IPS DF 4.7 (cell line): ENCODE measurements around the gene B3GALNT2.
"Not testable (repeated sequence)": the region's sequence is repeated elsewhere in the genome, so short reads cannot be mapped to it uniquely, and the experiment has no call there.

Experiments used
- DNase-seq: peaks from one replicate; pipeline ENCODE4 v3.0.0-alpha.2; 2013; ENCODE audit warnings: low spot score; ENCODE audit errors: extremely low read depth

The B3GALNT2 gene

DNA sequence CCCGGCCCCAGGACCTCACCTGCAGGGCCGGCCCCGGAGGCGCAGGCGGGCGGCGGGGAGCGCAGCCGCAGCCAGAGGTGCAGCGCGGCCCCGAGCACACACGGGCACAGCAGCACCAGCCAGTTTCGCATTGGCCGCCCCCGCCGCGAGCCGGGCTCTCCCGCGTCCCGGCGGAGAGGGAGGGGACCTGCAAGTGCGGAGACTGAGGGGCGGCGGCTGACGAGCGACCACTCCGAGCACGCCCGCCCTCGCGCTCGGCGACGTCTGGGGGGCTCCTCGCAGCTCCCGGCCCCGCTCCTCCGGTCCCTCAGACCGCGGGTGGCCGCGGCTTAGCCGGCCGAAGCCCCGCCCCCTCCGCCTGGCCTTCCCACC is at the start of gene B3GALNT2:
TSS of gene B3GALNT2 (minus strand) at position 331 of the 372 bp plus-strand sequence. CDS start at position 131, 200 bp downstream.
- DNase-seq: no peak

DNA sequence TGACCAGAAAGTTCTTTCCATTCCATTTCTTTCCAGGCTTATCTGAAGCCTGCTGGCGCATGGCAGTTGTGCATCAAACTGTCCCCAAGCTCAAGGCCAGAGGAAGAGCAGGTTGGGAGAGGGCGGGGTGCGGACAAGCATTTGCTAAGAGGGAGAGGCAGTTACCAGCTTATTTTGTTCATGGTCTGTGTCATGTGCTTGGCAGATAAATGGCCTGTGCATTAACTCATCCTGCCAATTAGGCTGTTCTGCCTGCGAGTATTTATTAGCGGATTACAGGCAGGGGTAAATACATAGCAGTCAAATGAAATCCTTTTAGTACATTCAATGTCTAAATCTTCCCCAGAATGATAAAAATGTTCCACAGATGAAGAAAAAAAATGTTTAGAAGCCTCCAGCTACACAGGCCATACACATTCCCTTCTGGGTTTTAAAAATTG is 48.9 kb upstream of the B3GALNT2 start:
- DNase-seq: no peak

DNA sequence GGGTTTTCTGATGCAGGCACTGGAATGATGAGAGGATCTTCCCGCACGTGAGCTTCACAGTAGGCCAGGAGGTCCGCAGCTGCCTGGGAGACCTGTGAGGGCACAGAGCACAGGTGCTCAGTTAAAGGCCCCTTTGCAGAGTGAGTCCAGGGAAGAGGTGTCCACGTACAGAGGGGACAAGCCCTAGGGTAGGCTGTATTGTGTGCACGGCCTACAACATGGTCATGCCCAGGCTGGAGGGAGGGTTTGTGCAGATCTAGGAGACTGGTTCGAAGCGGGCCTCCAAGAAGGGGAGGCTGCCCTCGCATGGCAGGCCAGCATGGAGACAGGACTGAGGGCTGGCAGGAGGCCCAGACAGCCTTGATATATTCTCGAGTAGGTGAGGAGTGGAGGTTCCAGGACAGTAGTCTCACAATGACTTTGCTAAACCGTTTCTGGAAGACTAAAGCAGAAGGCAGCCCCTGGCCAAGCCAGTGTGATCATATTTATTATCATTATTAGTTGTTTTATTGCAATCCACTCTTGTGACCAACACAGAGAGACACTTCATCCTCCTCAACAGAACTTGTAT is 48.0 kb upstream of the B3GALNT2 start:
- DNase-seq: no peak

DNA sequence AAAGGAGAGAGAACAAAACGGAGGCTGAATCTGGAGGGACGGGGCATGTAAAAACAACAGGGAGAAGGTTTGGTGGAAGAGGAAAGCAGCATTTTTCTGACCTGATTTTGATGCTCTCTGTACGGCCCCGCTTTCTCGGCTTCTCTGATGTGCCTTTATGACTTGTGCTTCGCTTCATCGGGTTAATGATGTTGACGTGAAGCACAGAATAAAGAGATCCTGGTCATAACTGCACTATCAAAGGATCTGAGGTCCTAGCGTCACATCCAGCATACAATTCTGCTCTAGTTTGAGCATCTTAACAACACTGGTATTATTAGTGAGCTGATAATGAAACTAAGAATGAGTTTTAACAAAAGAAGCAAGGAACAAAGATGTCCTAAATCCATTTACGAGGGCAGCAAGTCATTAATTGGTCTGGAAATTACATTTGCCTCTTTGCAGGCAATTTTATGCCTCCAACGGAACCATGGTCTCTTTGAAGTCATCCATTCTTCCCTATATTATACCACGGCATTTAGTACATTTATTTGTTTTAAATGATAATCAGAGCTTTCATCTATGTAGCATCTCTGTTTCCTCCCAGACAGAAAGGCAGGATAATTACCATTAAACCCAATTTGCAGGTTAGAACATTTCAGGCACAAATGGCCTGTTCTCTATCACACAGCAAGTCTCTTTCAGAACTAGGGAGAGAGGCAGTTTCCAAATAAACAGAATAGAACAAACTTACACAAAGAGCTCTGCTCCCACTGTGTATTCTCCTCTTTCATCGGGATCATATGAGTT is 45.3 kb upstream of the B3GALNT2 start:
- no peak for DNase-seq

DNA sequence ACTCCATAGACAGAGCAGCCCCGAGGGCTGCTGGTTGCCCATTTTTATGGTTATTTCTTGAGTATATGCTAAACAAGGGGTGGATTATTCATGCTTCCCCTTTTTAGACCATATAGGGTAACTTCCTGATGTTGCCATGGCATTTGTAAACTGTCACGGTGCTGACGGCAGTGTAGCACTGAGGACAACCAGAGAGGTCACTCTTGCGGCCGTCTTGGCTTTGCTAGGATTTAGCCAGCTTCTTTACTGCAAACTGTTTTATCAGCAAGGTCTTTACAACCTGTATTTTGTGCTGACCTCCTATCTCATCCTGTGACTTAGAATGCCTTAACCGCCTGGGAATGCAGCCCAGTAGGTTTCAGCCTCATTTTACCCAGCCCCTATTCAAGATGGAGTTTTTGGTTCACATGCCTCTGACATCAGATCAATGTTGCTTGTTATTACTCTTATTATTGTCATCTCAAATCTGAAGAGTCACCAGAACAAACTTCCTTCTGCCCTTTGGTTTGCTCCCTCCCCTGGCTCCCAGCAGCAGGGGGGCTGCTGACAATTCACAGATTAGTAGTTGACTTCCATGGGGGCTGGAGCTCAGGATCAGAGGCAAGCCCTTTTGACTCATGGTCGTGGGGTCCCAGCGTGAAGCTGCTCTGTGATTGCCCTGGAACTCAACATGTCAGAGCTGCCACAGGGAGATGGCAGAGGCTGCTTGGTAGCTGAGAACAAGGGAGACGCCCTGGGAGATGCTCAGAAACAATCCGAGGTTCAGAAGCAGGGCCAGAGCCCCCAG is 42.3 kb upstream of the B3GALNT2 start:
- not testable (repeated sequence) for DNase-seq

DNA sequence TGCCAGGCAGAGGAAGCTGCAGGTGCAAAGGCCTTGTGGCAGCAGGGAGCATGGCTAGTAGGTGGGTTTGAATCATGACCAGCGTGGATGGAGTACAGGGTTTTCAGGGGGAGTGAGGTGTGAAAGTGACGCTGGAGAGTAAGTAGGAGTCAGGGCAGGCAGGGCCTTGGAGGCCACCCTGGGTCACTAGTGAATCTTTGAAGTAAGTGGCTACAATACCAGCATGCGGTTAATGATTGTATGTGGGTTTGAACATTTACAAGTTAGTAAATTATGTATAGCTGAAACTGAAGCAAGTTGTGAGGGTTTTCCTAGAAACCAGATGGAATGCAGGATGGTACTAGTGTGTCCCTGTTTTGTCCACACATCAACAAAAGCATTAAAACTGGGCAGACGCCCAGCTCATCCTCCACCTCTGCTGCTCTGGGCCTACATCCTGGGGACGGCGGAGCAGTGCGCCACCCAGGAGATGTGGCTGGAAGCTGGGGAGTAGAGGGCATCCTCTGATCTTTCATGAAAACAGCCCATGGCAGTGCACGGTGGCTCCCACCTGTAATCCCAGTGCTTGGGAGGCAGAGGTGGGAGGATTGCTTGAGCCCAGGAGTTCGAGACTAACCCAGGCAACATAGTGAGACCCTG is 41.2 kb upstream of the B3GALNT2 start:
- DNase-seq: no peak

DNA sequence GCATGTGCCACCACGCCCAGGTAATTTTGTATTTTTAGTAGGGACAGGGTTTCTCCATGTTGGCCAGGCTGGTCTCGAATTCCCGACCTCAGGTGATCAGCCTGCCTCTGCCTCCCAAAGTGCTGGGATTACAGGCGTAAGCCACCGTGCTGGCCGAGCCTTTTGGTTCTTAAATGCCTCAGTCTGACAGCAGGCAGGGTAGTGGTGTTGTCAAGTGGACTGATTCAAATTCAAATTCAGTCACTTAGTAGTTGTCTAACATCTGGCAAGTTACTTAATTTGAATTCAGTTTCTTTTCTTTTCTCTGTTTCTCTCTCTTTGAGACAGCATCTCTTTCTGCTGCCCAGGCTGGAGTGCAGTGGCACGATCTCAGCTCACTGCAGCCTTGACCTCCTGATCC is 38.6 kb upstream of the B3GALNT2 start:
- not testable (repeated sequence) for DNase-seq

DNA sequence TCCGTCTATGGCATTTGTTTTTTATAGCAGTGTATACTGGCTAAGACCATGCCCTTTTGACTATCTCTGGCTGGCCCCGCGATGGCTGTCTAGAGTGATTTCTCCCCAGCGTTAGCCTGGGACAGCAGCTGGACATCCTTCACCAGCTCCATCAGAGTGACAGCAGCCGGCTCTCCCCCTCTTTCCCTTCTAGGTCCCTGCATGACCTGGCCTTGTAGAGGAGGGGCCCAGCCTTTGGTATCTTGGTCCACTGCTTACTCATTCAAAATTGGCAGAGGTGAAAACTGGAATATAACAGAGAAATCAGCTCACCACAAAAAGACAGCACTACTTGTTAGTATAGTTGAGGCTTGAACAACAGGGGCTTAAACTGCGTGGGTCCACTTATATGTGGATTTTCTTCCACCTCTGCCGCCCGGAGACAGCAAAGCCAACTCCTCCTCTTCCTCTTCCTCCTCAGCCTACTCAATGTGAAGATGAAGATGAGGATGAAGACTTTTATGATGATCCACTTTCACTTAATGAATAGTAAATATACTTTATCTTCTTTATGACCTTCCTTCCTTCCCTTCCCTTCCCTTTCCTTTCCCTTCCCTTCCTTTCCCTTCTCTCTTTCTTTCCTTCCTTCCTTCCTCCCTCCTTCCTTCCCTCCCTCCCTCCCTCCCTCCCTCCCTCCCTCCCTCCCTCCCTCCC is 29.4 kb upstream of the B3GALNT2 start:
- no peak for DNase-seq

DNA sequence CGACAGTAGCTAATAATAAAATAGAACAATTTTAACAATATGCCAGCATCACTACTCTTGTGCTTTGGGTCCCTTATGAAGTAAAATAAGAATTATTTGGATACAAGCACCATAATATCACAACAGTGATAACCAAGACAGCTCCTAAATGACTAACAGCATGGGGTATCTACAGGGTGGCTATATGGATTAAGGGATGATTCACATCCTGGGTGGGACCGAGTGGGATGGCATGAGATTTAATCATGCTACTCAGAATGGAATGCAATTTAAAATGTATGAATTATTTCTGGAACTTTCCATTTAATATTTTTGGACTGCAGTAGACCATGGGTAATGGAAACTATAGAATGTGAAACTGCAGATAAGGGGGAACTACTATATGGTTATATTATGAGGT is 28.1 kb upstream of the B3GALNT2 start:
- no peak for DNase-seq

DNA sequence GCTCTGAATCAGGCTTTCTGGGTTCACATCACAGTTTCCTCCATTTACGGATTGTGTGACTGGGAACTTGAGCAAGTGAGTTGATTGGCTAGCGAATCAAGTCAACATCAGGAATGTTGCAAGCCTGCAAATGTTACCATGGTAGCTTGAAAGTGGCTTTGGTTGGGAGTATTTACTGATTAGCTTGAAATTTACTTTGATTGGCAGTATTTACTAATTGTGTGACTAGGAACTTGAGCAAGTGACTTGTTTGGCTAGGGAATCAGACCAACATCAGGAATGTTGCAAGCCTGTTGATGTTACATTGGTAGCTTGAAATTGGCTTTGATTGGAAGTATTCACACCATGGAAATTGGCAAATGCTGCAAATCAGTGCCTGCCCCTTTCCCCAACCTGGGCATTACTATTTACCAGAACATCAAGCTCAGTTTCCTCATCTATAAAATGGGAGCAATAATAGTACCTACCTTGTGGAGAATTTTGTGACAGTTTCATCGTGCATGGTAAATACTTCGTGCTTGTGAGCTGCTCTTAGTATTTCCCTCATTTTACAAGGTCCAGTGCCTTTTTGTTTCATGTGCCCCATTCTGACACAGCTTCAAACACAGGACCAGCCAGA is 23.1 kb upstream of the B3GALNT2 start:
- DNase-seq: no peak

DNA sequence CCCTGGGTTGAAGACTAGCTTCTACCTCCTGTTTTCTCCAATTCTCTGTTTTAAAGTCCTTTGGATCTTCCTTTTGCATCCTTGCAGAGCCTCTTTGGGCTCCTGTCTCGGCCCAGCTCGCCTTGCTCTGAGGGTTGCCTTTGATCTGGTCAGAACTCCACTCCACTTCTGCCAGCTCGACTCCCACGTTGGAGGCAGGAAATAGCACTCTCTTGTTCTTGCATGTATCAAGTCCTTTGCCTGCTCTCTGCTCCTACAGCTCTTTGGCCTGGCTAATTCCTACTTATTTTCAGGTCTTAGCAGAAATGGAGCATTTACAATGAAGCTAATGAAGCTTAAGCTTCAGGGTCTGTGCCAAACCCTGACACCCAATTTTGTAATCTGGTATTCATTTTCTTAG is 21.1 kb upstream of the B3GALNT2 start:
- DNase-seq: no peak

DNA sequence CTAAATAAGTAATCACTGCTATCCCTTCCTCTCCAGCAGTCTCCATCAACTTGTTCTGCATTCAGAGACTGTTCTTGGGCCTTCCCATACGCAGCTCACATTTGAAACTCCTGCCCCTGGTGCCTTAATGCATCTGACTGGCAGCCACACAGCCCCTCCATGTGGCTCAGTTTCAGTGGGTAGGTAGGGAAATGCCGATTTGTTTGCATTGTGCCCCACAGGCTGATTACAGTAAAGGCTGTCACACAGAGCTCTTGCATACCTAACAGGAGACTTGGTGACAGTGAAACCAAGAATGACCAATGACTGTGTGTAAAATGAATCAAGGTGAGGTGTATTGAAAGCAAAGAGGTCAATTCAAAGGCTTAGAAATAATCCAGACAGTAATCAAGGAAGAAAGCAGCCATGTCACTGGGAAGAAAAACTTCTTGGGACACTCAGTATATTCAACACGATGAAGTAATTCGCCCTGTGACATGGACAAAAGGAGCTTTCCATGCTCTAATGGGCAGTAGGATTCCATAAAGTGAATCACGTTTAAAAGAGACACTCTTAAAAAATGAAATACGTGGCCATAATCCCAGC is 12.7 kb upstream of the B3GALNT2 start:
- no peak for DNase-seq

DNA sequence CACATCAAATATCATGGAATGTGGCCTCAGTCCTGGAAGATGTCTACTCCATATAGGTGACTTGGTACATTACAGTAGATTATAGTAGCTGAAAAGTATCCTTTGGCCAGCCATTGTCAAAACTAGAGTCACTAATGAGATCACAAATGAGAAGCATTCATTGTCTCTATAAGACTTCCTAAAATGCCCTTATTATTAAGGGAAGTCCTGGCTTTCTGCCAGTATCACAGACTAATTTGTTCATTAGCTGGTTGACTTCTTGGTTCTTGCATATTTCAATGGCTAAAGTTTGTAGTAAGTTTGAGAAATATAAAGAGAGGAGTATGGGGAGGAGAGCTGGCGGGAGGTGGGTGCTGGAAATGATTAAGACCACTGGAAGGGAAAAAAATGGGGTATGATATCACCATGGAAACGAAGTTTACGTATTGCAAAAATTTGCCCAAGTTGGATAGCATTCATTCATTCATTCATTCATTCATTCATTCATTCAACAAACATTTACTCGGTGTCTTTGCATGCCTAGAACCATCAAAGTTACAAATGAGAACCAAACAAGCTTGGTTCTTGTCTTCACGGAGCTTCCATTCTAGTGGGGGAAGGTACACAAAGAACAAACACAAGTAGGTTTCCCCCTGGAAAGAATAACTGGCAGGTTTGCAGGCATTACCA is 11.7 kb upstream of the B3GALNT2 start:
- no peak for DNase-seq

DNA sequence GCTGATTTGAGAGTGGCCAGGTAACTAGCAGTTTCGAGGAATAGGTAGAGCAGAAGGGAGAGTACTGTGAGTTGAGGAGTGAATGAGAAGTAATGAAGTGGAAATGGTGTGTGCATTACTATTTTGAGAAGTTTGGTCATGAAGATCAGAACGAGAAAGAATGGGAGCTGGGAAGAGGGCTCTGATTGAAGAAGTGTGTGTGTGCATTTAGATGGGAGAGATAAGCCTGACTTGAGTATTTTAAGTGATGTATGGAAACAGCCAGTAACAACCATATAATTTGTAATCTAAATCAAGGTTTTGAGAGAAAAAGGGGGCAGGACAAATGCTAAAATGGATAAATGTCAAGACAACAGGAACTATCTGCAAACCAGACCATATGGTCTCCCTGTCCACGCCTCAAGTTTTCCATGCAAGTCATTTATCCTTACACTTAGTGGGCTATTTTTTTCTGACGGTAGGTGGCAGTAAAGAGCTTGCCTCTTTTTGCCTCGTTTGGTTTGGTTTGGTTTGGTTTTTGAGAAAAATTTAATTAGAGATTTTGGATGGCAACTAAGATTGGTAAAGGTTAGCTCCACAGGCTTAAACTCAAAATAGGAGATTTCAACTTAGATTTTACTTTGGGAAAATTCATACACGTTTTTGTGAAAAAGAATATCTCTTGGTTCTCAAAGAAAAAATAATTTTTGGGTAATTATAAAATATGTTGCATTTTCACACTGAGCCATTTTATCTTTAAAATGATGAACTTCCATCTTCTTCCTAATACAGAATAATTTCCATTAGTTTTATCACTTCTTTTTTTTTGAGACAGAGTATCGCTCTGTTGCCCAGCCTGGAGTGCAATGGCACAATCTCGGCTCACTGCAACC is 9.5 kb upstream of the B3GALNT2 start:
- DNase-seq: no peak

DNA sequence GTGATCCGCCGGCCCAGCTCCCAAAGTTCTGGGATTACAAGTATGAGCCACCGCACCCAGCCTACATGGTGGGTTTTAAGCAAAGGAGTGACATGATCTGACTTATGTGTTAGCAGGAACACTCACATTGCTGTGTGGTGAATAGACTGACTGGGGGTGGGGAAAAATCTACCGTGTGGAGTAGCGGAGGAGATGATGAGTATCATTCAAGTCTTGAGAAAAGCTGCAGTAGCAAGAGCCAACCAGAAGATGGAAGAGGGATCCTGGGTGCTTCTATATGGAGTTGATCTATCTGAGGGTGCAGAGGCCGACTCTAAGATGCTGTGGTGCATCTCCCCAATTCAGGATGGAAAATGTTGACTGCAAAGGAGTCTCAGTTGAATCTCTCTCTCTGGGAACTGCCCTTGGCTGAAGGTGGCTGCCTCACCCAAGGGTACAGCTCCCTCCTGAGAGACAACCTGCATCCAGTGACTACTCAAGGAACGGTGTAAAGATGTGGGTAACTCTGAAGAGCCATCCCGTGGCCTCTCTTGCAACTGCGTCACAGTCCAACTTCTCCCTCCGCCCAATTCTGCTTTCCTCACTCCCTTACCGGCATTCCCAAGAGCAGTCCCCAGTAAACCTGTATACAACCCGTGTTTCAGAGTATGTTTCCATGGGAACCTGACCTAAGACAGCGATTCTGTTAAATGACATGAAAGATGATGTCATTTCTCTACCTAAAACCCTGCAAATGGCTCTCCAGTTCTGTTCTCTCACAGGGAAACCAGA is 7.4 kb upstream of the B3GALNT2 start:
- no peak for DNase-seq

DNA sequence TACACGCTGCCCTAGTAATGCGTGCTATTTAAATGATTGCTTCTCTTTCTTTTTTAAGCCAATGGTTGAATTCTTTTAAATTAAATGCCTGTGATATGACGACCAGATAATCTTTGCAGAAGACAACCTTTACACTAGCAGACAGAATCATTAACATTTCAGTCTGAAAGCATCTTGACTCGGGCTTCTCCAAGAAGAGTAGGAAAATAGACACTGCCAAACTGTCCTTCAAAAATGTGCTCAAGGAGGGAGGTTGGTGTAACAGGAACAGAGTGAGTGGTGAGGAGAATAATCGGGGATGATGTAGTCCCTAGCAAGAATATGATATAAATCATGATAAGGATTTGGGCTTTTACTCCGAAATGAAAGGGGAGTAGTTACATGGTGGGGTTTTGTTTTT is 6.6 kb upstream of the B3GALNT2 start:
- no peak for DNase-seq

DNA sequence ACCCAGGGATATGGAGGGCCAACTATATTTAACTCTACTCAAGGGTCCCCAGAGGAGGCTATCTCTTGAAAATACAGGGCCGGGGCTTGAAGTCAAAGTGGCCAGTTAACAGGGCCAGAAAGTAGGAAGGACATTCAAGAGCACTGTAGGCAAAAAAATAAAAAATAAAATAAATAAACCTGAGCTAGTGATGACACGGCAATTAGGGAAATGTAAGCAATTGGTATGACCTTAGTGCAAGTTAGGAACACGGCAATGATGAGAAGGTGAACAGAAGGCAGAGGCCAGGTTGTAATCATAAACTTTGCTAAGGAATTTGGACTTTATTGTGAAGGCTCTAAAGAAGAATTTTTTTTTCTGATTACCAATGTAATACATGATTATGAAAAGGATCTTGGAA is 3.4 kb upstream of the B3GALNT2 start:
- DNase-seq: no peak
